AG04449 (cell line): ENCODE data around the gene FGF14.

ENCODE experiments used
- CTCF ChIA-PET: fragments of 350-600 bp; formaldehyde crosslinking; extraction: SDS; loops from one replicate; lab custom pipeline; 2021; ENCODE audit warnings: antibody characterized with exemption; lab: Yijun Ruan, JAX
- POLR2A ChIA-PET: fragments of 400-600, 350-600 bp; formaldehyde crosslinking; extraction: SDS; loops from one replicate; lab custom pipeline; 2020; ENCODE audit warnings: antibody characterized with exemption, inconsistent platforms; lab: Yijun Ruan, JAX
- DNase-seq: peaks from one replicate; pipeline ENCODE4 v3.0.0-alpha.2; 2010; ENCODE audit warnings: low read depth, low spot score
- H3K4me3 ChIP-seq: 2 replicates; pipeline ENCODE4 v1.5.1; 2011; ENCODE audit warnings: low read depth, mild to moderate bottlenecking, control low read depth, low read length
- TF ChIP-seq, protein P1 (sequence below): IDR thresholded peaks from one replicate; pipeline ENCODE4 v1.5.1; 2011; ENCODE audit warnings: mild to moderate bottlenecking, moderate library complexity, low read length, control low read depth, inconsistent platforms; ENCODE audit not compliant: insufficient read depth; ENCODE audit errors: missing control alignments

FGF14 gene

DNA sequence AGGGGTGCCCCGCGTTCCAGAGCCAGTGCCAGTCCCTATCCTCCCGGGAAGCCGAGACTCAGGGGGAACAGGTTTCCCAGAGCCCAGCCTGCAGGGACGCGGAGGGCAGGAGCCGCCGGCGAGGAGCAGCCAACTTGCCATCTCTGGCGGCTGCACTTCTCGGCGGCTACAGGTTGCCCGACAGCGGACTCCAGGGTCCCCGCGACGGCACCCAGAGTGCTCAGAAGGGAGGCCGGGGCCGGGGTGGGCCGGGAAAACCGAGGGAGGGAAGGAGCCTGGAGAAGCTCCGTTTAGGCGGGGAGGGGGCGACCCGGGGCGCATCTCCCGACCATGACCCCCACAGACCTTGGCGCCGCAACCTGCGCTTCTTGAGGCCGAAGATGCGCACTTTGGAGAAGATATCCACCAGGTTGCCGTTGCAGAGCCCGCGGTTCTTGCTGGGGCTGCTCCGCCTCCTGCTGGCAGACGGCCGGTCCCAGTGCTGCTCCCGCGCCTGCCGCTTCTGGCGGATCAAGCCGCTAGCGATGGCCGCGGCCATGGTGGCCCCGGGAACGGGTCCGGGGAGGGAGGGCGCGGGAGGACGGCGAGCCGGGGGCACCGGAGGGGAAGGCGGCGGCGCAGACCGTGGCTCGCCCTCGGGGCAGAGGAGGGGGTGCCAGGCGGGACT lies 485.6 kb downstream of the FGF14 start:
- no peak for DNase-seq
- CTCF ChIA-PET, result no interaction called here
- POLR2A ChIA-PET, result no interaction called here
- TF ChIP-seq, protein P1, sequence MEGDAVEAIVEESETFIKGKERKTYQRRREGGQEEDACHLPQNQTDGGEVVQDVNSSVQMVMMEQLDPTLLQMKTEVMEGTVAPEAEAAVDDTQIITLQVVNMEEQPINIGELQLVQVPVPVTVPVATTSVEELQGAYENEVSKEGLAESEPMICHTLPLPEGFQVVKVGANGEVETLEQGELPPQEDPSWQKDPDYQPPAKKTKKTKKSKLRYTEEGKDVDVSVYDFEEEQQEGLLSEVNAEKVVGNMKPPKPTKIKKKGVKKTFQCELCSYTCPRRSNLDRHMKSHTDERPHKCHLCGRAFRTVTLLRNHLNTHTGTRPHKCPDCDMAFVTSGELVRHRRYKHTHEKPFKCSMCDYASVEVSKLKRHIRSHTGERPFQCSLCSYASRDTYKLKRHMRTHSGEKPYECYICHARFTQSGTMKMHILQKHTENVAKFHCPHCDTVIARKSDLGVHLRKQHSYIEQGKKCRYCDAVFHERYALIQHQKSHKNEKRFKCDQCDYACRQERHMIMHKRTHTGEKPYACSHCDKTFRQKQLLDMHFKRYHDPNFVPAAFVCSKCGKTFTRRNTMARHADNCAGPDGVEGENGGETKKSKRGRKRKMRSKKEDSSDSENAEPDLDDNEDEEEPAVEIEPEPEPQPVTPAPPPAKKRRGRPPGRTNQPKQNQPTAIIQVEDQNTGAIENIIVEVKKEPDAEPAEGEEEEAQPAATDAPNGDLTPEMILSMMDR, result peak; percentile 30
- H3K4me3 ChIP-seq, result no peak overlapping the region

DNA sequence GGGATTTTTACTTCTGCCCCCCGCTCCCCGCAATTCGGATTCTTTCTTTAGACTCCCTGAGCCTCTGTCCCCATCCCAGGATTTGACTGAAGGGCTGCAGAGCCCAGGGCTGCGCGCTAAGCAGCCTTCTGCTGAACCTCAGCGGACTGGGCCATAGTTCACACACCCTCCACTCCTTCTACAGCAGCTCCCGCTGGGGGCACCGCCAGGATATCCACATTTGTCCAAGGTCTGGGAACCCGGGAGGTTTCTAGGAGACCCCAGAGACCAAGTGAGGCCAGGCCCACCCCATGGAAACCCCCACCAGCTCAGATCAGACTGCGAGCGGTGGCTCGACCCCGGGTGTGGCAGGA lies 486.1 kb downstream of the FGF14 start:
- CTCF ChIA-PET, result no interaction called here
- TF ChIP-seq, protein P1, result no peak
- H3K4me3 ChIP-seq, result no peak overlapping the region
- POLR2A ChIA-PET, result no interaction called here
- no peak for DNase-seq

DNA sequence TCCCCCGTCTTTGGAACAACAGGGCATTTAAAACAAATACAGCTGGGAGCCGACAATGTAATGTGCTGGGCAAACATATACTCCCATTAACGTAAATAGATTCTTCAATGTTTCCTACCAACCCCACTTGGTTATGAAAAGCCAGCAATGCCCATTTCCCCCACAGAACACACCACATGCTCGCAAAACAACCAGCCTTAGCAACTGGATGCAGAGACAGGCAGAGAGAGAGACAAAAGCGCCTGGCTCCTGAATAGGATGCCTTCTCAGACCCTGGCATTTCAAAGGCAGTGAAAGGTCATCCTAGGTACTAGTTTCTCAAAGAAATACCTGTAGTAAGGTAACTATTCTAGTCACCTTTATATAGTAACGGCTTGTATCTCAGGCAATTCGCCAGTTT lies 486.5 kb downstream of the FGF14 start:
- ChIA-PET CTCF (no interaction called here), POLR2A (no interaction called here)
- no peak for DNase-seq

DNA sequence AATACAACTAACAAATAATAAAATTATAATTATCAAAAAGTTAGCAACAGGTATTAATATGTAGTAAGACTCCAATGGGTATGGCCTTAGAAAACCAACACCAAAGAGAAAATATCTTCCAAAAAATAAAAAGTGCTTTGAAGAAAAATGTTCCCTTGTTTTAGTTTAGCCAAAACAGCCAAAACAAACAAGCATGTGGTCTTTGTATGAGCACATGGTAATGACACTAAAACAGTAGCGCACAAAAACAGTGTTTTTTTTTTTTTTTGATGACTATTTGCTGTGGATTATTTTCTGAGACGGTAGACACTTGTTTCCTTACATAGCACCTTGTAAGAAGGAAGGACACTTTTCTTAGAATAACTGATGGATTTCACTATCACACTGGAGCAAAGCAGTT lies 490.1 kb downstream of the FGF14 start:
- TF ChIP-seq, protein P1, result no peak
- no peak for DNase-seq
- ChIA-PET CTCF (no interaction called here), POLR2A (no interaction called here)
- no peak overlapping the region for H3K4me3 ChIP-seq

More for the DNA sequence above, 486.5 kb downstream of the FGF14 start:
- H3K4me3 ChIP-seq, result no peak overlapping the region
- TF ChIP-seq, protein P1, result no peak

DNA sequence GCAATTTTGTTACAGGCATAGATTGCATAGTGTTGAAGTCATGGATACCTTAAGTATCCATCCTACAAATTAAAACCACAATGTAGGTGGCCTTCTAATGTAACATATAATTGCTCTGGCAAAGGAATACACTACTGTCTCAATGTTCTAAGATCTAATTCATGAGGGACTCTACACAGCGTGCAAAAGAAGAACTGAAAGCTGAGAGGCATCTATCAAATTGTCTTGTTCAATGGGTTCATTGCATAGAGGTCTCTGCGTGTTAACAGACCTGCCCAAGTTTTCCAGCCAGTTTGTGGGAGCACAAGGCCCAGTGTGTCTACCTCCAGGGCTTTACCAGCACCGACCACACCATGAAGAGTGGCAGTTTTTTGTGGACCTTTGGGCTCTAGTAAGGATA lies 498.0 kb downstream of the FGF14 start:
- CTCF ChIA-PET, result no interaction called here
- POLR2A ChIA-PET, result no interaction called here
- DNase-seq, result no peak
- no peak overlapping the region for H3K4me3 ChIP-seq
- TF ChIP-seq, protein P1, result no peak

DNA sequence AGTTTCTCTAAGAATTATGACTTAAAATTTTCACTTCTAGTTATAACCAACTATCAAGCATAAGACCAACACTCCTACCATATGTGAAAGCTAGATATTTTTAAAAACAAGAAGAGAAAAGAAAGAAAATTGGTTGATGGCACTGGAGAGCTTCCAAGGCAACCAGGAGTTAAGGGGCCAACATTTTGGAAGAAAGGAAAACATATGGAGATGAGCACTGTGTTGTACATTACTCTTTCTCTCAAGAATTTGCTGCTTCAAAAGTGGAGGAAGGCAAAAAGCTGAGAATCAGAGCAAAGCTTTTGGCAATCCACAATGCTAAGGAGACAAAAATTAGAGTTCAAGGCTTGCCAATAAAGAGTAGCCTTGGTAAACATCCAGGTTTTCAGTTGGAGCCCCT lies 503.2 kb downstream of the FGF14 start:
- no peak for DNase-seq
- ChIA-PET CTCF (no interaction called here), POLR2A (no interaction called here)
- TF ChIP-seq, protein P1, result no peak
- no peak overlapping the region for H3K4me3 ChIP-seq
